SH-SY5Y (cell line): ENCODE data around the gene MGST2.

Experiments used
- GATA2 ChIP-seq: IDR thresholded peaks from 2 replicates; pipeline ENCODE4 v1.6.1; 2011; ENCODE audit warnings: mild to moderate bottlenecking, low read depth, low read length
- GATA3 ChIP-seq: IDR thresholded peaks from 2 replicates; pipeline ENCODE4 v1.6.1; 2011; ENCODE audit warnings: low read depth, mild to moderate bottlenecking, low read length, moderate library complexity

DNA sequence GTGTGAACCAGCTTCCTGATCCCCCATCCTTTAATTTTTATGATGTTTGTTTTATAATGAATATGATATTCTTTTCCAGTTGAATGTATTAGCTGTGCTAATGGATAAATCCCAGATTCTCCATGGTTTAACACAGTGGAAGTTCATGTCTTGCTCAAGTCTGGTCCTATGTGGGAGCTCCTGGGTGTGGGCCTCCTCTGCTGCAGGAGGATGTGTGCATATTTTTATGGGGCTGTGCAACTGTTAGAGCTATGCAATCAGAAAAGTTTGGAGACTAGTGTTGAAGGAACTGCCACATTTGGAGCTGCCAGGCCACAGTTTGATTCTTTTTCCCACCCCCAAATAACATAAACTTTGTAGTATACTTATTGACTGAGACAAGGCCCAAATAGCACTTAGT lies 24.8 kb downstream of the MGST2 start:
- TF ChIP-seq GATA2 = no peak
- no peak for TF ChIP-seq GATA3
